Measurements from ENCODE around the gene BBC3.

GRCh38 chr19:47264629-47265028 is 33.6 kb upstream of the BBC3 start:
- no peak for TF ChIP-seq CTCF (IDR thresholded peaks at IDR 0.05; ENCODE audit: poor library complexity, severe bottlenecking)
- TF ChIP-seq POLR2AphosphoS5 (IDR thresholded peaks at IDR 0.05): no peak
- TF ChIP-seq EZH2 (IDR thresholded peaks at IDR 0.05; ENCODE audit: borderline replicate concordance, insufficient read depth, low read length, poor library complexity, severe bottlenecking): no peak
- no peak for TF ChIP-seq RAD21 (conservative IDR thresholded peaks at IDR 0.05)
- no peak for TF ChIP-seq EP300 (conservative IDR thresholded peaks at IDR 0.05; ENCODE audit: poor library complexity, severe bottlenecking)
- TF ChIP-seq TAF1 (IDR thresholded peaks at IDR 0.05; ENCODE audit: low read depth): no peak
- no peak for TF ChIP-seq MXI1 (conservative IDR thresholded peaks at IDR 0.05; ENCODE audit: poor library complexity, severe bottlenecking)

Data from neural cell (in vitro differentiated cells).